ENCODE measurements around the gene FCMR.
"Not testable (repeated sequence)": the region's sequence is repeated elsewhere in the genome, so short reads cannot be mapped to it uniquely, and the experiment has no call there.

FCMR gene

GRCh38 chr1:206872139-206872538 is 49.6 kb downstream of the FCMR start:
- DNase-seq (ENCODE audit: low spot score), result no peak

GRCh38 chr1:206868264-206868663 is 53.5 kb downstream of the FCMR start:
- DNase-seq (ENCODE audit: low spot score), result no peak

- no peak for DNase-seq (ENCODE audit: low spot score)
Observed at GRCh38 chr1:206867716-206868115, 54.0 kb downstream of the FCMR start.

- DNase-seq (ENCODE audit: low spot score), result no peak
Observed at GRCh38 chr1:206867239-206867638, 54.5 kb downstream of the FCMR start.

GRCh38 chr1:206866062-206866461 is 55.7 kb downstream of the FCMR start:
- DNase-seq (ENCODE audit: low spot score), result no peak

- DNase-seq (ENCODE audit: low spot score), result peak; percentile 84
Observed at GRCh38 chr1:206864939-206865671, 56.6 kb downstream of the FCMR start, which contains the start of gene IL20. Gene IL20 (plus strand): TSS chr1:206865623. CDS start chr1:206865853, 230 bp downstream.

- DNase-seq (ENCODE audit: low spot score), result no peak
Observed at GRCh38 chr1:206863266-206863665, 58.5 kb downstream of the FCMR start.

- DNase-seq (ENCODE audit: low spot score), result no peak
Observed at GRCh38 chr1:206860165-206860564, 61.6 kb downstream of the FCMR start.

- no peak for DNase-seq (ENCODE audit: low spot score)
Observed at GRCh38 chr1:206859082-206859521, 62.6 kb downstream of the FCMR start.

- DNase-seq (ENCODE audit: low spot score), result no peak
Observed at GRCh38 chr1:206856674-206857464, 64.9 kb downstream of the FCMR start.

- no peak for DNase-seq (ENCODE audit: low spot score)
Observed at GRCh38 chr1:206855859-206856258, 65.9 kb downstream of the FCMR start.

- no peak for DNase-seq (ENCODE audit: low spot score)
Observed at GRCh38 chr1:206854401-206855129, 67.2 kb downstream of the FCMR start.

- not testable (repeated sequence) for DNase-seq (ENCODE audit: low spot score)
Observed at GRCh38 chr1:206853696-206854095, 68.0 kb downstream of the FCMR start.

Data from ecto neural progenitor cell (in vitro differentiated cells).